HepG2 (cell line): ENCODE results near the gene AKTIP. TPM values are rescaled to one million over a fixed set of nuclear protein-coding genes. Genes with fewer than 3 reads are reported as not detected.
A peak's percentile ranks its signal among the peaks of the same experiment; 100 is the strongest.

Experiments used
- ATAC-seq: fragments of 200-7000 bp; cut with Tn5 transposase; 3 replicates; pipeline ENCODE4 v1.9.1; 2020; ENCODE audit warnings: mild to moderate bottlenecking, moderate library complexity
- BruUV-seq: library from RNA; stranded (reverse); fragments of 400-500 nt; replicated peaks from 2 replicates; lab custom pipeline; 2021; lab: Mats Ljungman, UMichigan
- CTCF ChIA-PET: fragments of 300-600 bp; formaldehyde crosslinking; extraction: SDS; loops from one replicate; lab custom pipeline; 2021; ENCODE audit warnings: low total read pairs, inconsistent platforms, low intra/inter-chr PET ratio; lab: Yijun Ruan, JAX
- POLR2A ChIA-PET: fragments of 350-600 bp; sonication (Branson Sonifier 250); formaldehyde crosslinking; loops from one replicate; lab custom pipeline; 2020; ENCODE audit warnings: antibody characterized with exemption, inconsistent platforms; lab: Yijun Ruan, JAX
- DNase-seq: peaks from one replicate; pipeline ENCODE4 v3.0.0-alpha.2; 2015; ENCODE audit warnings: low spot score
- FAIRE-seq: peaks from 3 replicates; lab custom pipeline; 2011; peaks lifted over from hg19 to GRCh38; lab: Jason Lieb, UNC
- H2AFZ ChIP-seq: one replicate; pipeline ENCODE4 v1.6.1; 2011; ENCODE audit warnings: low read length, inconsistent platforms
- H3K27ac ChIP-seq: fragments of 300-600 bp; 3 replicates; pipeline ENCODE4 v1.8.0; 2011; ENCODE audit warnings: mixed run types, mild to moderate bottlenecking, mixed read lengths, low read length, inconsistent platforms; ENCODE audit not compliant: insufficient read depth; ENCODE audit errors: extremely low read length
- H3K27me3 ChIP-seq, 2 experiments: fragments of 200-600 bp in 1 of 2; 2 replicates in 1 of 2; 3 replicates in 1 of 2; pipeline versions ENCODE4 v1.6.0 to v1.8.0; 2011; ENCODE audit warnings: low read length in 2 of 2, mild to moderate bottlenecking in 2 of 2, moderate library complexity in 2 of 2, inconsistent platforms in 1 of 2; ENCODE audit not compliant: insufficient read depth in 2 of 2, control insufficient read depth in 1 of 2
- H3K36me3 ChIP-seq, 2 experiments: fragments of 200-600 bp in 1 of 2; replicated peaks in 1 of 2; 2 replicates in 1 of 2; 3 replicates in 1 of 2; pipeline versions ENCODE4 v1.5.1 to v1.8.0; 2011; ENCODE audit warnings: low read length in 2 of 2, inconsistent platforms in 1 of 2; ENCODE audit not compliant: insufficient read depth in 2 of 2, control insufficient read depth in 1 of 2
- H3K4me1 ChIP-seq: 2 replicates; pipeline ENCODE4 v1.5.1; 2012; ENCODE audit warnings: low read length, inconsistent platforms; ENCODE audit not compliant: insufficient read depth
- H3K4me2 ChIP-seq: 2 replicates; pipeline ENCODE4 v1.6.0; 2011; ENCODE audit warnings: low read depth, low read length, inconsistent platforms
- H3K4me3 ChIP-seq, 3 experiments: fragments of 200-600 bp in 1 of 3; sonication (generic), shearing (Covaris generic) in 1 of 3; replicated peaks in 1 of 3; 2 replicates each; pipeline ENCODE4 v1.5.1; 2011 to 2016; ENCODE audit warnings: low read length in 3 of 3, inconsistent platforms in 2 of 3, low read depth in 2 of 3, mild to moderate bottlenecking in 2 of 3, control low read depth in 1 of 3, mixed read lengths in 1 of 3; ENCODE audit not compliant: insufficient read depth in 1 of 3
- H3K79me2 ChIP-seq: one replicate; pipeline ENCODE4 v1.6.1; 2011; ENCODE audit warnings: low read length, inconsistent platforms; ENCODE audit not compliant: insufficient read depth
- H3K9ac ChIP-seq: 2 replicates; pipeline ENCODE4 v1.6.0; 2011; ENCODE audit warnings: mild to moderate bottlenecking, low read depth, low read length, inconsistent platforms; ENCODE audit not compliant: insufficient read depth
- H3K9me3 ChIP-seq: 2 replicates; pipeline ENCODE4 v1.5.1; 2012; ENCODE audit warnings: mild to moderate bottlenecking, low read length
- H4K20me1 ChIP-seq: 2 replicates; pipeline ENCODE4 v1.6.0; 2011; ENCODE audit warnings: inconsistent platforms, mild to moderate bottlenecking, low read length, moderate library complexity; ENCODE audit not compliant: insufficient read depth
- ESRRA ChIP-seq: sonication (generic); formaldehyde crosslinking; IDR thresholded peaks from 2 replicates; pipeline ENCODE4 v1.5.1; 2020; ENCODE audit warnings: mild to moderate bottlenecking, low read depth, missing genetic modification reagents
- HDAC2 ChIP-seq: sonication (generic); formaldehyde crosslinking; IDR thresholded peaks from 2 replicates; pipeline ENCODE4 v1.4.0; 2020; ENCODE audit warnings: missing genetic modification reagents
- MEIS2 ChIP-seq: sonication (generic); formaldehyde crosslinking; IDR thresholded peaks from 2 replicates; pipeline ENCODE4 v1.9.0; 2021; ENCODE audit warnings: mild to moderate bottlenecking, missing genetic modification reagents
- SMAD1 ChIP-seq: sonication (generic); formaldehyde crosslinking; IDR thresholded peaks from 2 replicates; pipeline ENCODE4 v1.4.0; 2020; ENCODE audit warnings: missing genetic modification reagents, low read depth, mild to moderate bottlenecking, borderline replicate concordance
- ZNF44 ChIP-seq: sonication (generic); formaldehyde crosslinking; IDR thresholded peaks from 2 replicates; pipeline ENCODE4 v1.5.1; 2020; ENCODE audit warnings: mild to moderate bottlenecking, missing genetic modification reagents
- ZNF530 ChIP-seq: sonication (generic); formaldehyde crosslinking; IDR thresholded peaks from 2 replicates; pipeline ENCODE4 v1.5.0; 2020; ENCODE audit warnings: low read depth, mild to moderate bottlenecking, missing genetic modification reagents
- ZNF563 ChIP-seq: sonication (generic); formaldehyde crosslinking; IDR thresholded peaks from 2 replicates; pipeline ENCODE4 v1.8.0; 2022; ENCODE audit warnings: mild to moderate bottlenecking, moderate library complexity, missing genetic modification reagents
- WGBS: methylation state at CpG from one replicate; pipeline ENCODE4 v1.1.6; 2017; ENCODE audit warnings: low lambda C conversion rate; 5-methylcytosine and 5-hydroxymethylcytosine counted together
- in situ Hi-C: cut with HindIII; loops from 2 replicates; pipeline ENCODE4 v1.10.0; 2017; ENCODE audit warnings: low pct_unique_long_range_greater_than_20kb; ENCODE audit not compliant: extremely low pct_ligation_motif_present
- intact Hi-C: fragments of 100-400 bp; cut with micrococcal nuclease; formaldehyde crosslinking; loops from one replicate; pipeline ENCODE4 v1.10.0; 2022; ENCODE audit not compliant: unreplicated experiment
- polyA plus RNA-seq, 8 experiments: library from polyadenylated mRNA; depleted of rRNA in 3 of 8; stranded (reverse) in 7 of 8; unstranded in 1 of 8; fragments of >200 nt; fragmentation: Illumina TruSeq in 4 of 8; extraction: Trizol in 4 of 8; gene quantifications; 2 replicates each; pipeline versions ENCODE4 v1.2.1 to v1.2.3, GENCODE V29; 2011 to 2016; ENCODE audit warnings: low read depth in 4 of 8, missing spikeins in 1 of 8, mixed read lengths in 1 of 8; ENCODE audit not compliant: insufficient read depth in 1 of 8
- total RNA-seq, 5 experiments: library from RNA; depleted of rRNA; stranded (reverse); fragments of >200 nt; fragmentation: Illumina TruSeq; extraction: Trizol; gene quantifications; 2 replicates each; pipeline ENCODE4 v1.2.3, GENCODE V29; 2016; ENCODE audit warnings: low read depth in 1 of 5
- TF ChIP-seq, protein P1 (sequence below), 2 experiments: sonication (generic) in 1 of 2; formaldehyde crosslinking in 1 of 2; IDR thresholded peaks; 2 replicates each; pipeline versions ENCODE4 v1.6.1 to v1.9.0; 2014 to 2022; ENCODE audit warnings: antibody characterized with exemption in 1 of 2, borderline replicate concordance in 1 of 2, inconsistent platforms in 1 of 2, low read depth in 1 of 2, missing genetic modification reagents in 1 of 2
- TF ChIP-seq, protein P2 (sequence below): sonication (generic); formaldehyde crosslinking; IDR thresholded peaks from 2 replicates; pipeline ENCODE4 v1.8.1; 2023; ENCODE audit warnings: mild to moderate bottlenecking, missing genetic modification reagents
- TF ChIP-seq, protein P3 (sequence below): fragments of 450-650 bp; IDR thresholded peaks from 2 replicates; pipeline ENCODE4 v1.6.1; 2017; ENCODE audit warnings: mild to moderate bottlenecking

AKTIP gene
- total and polyA plus RNA-seq, 2 of the 13 experiments (the other 11 are each of a cell fraction or from before 2014, with no cell fraction given), result 28.8 to 49.0 TPM

DNA sequence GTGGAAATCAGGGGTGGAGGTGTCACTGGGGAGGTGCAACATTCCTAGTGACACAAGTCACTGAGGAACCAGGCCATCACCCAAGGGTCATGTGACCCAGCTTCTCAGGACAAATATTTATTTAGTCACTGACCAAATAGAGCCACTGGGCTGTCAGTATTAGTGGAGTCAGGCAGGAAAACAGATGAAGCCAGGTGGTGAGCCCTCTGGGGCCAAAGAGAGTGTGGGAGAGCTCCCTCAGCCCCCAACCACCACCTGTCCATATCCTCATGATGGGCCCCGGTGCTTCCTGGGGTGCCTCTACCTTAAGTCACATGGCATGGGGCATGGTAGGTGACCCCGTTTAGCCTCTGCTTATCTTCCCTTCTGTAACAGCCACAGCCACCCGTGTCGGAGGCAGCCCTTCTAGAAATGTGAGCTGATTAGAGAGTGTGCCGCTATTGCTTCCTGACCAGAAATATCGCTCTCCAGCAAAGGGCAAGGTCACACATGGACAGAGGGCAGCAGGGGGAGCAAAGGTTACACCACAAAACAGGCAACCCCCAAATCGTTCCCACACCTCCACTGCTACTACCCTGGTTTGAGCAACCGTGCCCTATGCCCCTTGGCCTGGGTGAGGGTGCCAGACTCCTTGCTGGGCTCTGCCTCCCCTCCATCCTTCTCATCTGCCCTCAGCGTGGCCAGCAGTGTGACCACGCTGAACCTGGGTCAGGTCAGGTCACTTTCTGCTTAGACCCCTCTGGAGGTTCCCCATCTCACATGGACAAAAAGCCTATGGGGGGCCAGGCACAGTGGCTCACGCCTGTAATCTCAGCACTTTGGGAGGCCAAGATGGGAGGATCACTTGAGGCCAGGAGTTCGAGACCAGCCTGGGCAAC, 8.6 kb upstream of the AKTIP start:
- peaks cover 13% of the 10 kb centered on the region for H3K9me3 ChIP-seq
- FAIRE-seq (peak; percentile 77), DNase-seq (peak; percentile 98), ATAC-seq (peak; percentile 90)
- H3K9ac ChIP-seq, result peak overlapping the region; percentile 51
- peaks cover 65% of the 10 kb centered on the region for H3K4me1 ChIP-seq
- H3K4me2 ChIP-seq, result peak overlapping the region; percentile 100
- H3K79me2 ChIP-seq, result no peaks in the 10 kb centered on the region
- H3K4me3 ChIP-seq, result peak overlapping the region; percentile 13 to 70 (median 17); a peak in 5 of 6 replicates
- intact Hi-C loops, result loop anchor here (1.0 to 10.0 kb wide), 3 partner anchors 36 to 457 kb away; partner anchors contain the start of genes CHD9, CHD9NB, FTO and RPGRIP1L
- H3K27me3 ChIP-seq, result no peaks in the 10 kb centered on the region
- POLR2A ChIA-PET, result interaction anchor here (0.8 to 2.3 kb wide), 12 partner anchors 9 to 654 kb away, joined by 3 to 23 read pairs (median 6); partner anchors contain the start of genes AKTIP and RBL2
- no peaks in the 10 kb centered on the region for H4K20me1 ChIP-seq
- no peak overlapping the region for H2AFZ ChIP-seq
- WGBS, result 6% methylated on average over 11 of the region's 12 CpGs
- CTCF ChIA-PET, result interaction anchor here (3.0 kb wide), 1 partner anchor 36 kb away, joined by 22 read pairs; no protein-coding TSS in a partner anchor
- in situ Hi-C loops, result no loop called here
- no peaks in the 10 kb centered on the region for H3K36me3 ChIP-seq
- peak overlapping the region; percentile 80 for H3K27ac ChIP-seq
- BruUV-seq, result TSS peak; percentile 78
- TF ChIP-seq, protein P1, sequence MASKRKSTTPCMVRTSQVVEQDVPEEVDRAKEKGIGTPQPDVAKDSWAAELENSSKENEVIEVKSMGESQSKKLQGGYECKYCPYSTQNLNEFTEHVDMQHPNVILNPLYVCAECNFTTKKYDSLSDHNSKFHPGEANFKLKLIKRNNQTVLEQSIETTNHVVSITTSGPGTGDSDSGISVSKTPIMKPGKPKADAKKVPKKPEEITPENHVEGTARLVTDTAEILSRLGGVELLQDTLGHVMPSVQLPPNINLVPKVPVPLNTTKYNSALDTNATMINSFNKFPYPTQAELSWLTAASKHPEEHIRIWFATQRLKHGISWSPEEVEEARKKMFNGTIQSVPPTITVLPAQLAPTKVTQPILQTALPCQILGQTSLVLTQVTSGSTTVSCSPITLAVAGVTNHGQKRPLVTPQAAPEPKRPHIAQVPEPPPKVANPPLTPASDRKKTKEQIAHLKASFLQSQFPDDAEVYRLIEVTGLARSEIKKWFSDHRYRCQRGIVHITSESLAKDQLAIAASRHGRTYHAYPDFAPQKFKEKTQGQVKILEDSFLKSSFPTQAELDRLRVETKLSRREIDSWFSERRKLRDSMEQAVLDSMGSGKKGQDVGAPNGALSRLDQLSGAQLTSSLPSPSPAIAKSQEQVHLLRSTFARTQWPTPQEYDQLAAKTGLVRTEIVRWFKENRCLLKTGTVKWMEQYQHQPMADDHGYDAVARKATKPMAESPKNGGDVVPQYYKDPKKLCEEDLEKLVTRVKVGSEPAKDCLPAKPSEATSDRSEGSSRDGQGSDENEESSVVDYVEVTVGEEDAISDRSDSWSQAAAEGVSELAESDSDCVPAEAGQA (IDR thresholded peaks at IDR 0.05; ENCODE audit: low read depth), result no peak
- TF ChIP-seq, protein P1 (CRISPR knock-in tag; IDR thresholded peaks at IDR 0.05; ENCODE audit: borderline replicate concordance), result no peak
- TF ChIP-seq ZNF530, result no peak
- TF ChIP-seq, protein P2, sequence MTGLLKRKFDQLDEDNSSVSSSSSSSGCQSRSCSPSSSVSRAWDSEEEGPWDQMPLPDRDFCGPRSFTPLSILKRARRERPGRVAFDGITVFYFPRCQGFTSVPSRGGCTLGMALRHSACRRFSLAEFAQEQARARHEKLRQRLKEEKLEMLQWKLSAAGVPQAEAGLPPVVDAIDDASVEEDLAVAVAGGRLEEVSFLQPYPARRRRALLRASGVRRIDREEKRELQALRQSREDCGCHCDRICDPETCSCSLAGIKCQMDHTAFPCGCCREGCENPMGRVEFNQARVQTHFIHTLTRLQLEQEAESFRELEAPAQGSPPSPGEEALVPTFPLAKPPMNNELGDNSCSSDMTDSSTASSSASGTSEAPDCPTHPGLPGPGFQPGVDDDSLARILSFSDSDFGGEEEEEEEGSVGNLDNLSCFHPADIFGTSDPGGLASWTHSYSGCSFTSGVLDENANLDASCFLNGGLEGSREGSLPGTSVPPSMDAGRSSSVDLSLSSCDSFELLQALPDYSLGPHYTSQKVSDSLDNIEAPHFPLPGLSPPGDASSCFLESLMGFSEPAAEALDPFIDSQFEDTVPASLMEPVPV, result peak; percentile 33; the same call in 1 of the 2 replicates
- TF ChIP-seq, protein P3, sequence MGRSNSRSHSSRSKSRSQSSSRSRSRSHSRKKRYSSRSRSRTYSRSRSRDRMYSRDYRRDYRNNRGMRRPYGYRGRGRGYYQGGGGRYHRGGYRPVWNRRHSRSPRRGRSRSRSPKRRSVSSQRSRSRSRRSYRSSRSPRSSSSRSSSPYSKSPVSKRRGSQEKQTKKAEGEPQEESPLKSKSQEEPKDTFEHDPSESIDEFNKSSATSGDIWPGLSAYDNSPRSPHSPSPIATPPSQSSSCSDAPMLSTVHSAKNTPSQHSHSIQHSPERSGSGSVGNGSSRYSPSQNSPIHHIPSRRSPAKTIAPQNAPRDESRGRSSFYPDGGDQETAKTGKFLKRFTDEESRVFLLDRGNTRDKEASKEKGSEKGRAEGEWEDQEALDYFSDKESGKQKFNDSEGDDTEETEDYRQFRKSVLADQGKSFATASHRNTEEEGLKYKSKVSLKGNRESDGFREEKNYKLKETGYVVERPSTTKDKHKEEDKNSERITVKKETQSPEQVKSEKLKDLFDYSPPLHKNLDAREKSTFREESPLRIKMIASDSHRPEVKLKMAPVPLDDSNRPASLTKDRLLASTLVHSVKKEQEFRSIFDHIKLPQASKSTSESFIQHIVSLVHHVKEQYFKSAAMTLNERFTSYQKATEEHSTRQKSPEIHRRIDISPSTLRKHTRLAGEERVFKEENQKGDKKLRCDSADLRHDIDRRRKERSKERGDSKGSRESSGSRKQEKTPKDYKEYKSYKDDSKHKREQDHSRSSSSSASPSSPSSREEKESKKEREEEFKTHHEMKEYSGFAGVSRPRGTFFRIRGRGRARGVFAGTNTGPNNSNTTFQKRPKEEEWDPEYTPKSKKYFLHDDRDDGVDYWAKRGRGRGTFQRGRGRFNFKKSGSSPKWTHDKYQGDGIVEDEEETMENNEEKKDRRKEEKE, result no peak
- TF ChIP-seq ESRRA, result peak; percentile 94
- peak; percentile 69; the same call in 1 of the 2 replicates for TF ChIP-seq ZNF44 (CRISPR knock-in tag)
- TF ChIP-seq HDAC2 (CRISPR knock-in tag), result peak; percentile 91
- peak; percentile 68; the same call in 1 of the 2 replicates for TF ChIP-seq ZNF563
- 0 out of 2 replicates have a peak, but pooled peaks have one; percentile 32 for TF ChIP-seq SMAD1 (CRISPR knock-in tag)
- TF ChIP-seq MEIS2, result peak; percentile 74; the same call in 1 of the 2 replicates
